Measurements from ENCODE around the gene MRPL46. TPM values are rescaled to one million over a fixed set of nuclear protein-coding genes. Genes with fewer than 3 reads are reported as not detected.

The MRPL46 gene
- total and polyA plus RNA-seq, 2 of the 4 experiments (the other 2 are of a cell fraction) = 14.2 to 24.2 TPM

DNA sequence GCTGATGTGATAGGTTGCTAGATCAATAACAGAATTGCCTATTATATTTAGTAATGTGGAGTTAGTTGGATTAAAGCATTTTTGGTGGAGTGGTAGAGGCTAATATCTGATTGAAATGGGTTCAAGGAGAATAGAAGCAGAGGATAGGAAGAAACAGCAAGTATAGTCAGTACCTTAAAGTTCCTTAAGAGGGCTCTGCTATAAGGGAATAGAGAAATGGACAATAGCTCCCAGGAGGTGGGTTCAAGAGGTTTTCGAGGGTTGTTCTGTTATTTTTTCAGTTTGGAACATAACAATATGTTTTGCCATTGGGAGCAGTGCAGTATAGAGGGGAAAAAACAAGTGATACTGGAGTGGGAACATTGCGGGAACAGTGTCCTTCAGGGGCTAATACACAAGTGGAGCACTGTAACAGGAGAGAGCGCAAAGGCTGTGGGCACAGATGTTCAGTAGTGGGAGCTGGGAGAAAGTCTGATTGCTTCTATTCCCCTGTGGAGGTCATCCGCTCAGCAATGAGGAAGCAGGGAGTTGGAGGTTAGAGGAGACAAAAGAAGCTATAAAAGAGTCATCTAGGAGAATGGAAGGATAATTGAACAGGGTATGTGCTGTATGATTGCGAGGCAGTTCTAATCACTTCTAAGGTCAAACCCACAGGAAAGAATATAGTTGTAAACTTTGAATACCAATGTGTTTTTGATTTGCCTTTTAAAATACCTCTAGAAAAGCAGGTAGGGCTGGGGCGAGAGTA lies 3.6 kb upstream of the MRPL46 start:
- Histone ChIP-seq H3K27me3 (ENCODE audit: control insufficient read depth, insufficient read depth, low read length) (no peaks in the 10 kb centered on the region), H2AK9ac (replicated peaks; ENCODE audit: low read depth, low read length, poor library complexity) (no peak overlapping the region), H2BK120ac (ENCODE audit: low read depth, low read length) (no peak overlapping the region), H3K27ac (ENCODE audit: insufficient read depth, low read length) (no peak overlapping the region), H2AFZ (replicated peaks; ENCODE audit: low read length, poor library complexity) (no peak overlapping the region), H3K4me3 (ENCODE audit: insufficient read depth, low read depth, low read length) (no peak overlapping the region), H3K23ac (ENCODE audit: low read depth, low read length) (no peak overlapping the region), H3K9me3 (ENCODE audit: control insufficient read depth, insufficient read depth, low read length) (no peaks in the 10 kb centered on the region), H3K4ac (ENCODE audit: low read depth, low read length) (no peak overlapping the region), H3K56ac (ENCODE audit: extremely low read depth, insufficient read depth, low read length) (no peak overlapping the region), H2AK5ac (ENCODE audit: low read depth, low read length) (no peak overlapping the region), H3K9me1 (ENCODE audit: insufficient read depth, low read length) (peaks cover 6% of the 10 kb centered on the region; the same call in 1 of the 2 replicates), H2BK20ac (ENCODE audit: low read depth, low read length) (no peak overlapping the region), H3K9ac (ENCODE audit: low read depth, low read length) (no peak overlapping the region), H3K36me3 (ENCODE audit: control insufficient read depth, insufficient read depth, low read length) (peaks cover 17% of the 10 kb centered on the region), H4K8ac (ENCODE audit: low read depth in 2 of 2, low read length in 2 of 2) (no peak overlapping the region), H3K18ac (ENCODE audit: low read depth, low read length) (no peak overlapping the region), H3K4me2 (ENCODE audit: low read depth, low read length) (no peak overlapping the region), H3K4me1 (ENCODE audit: control insufficient read depth, insufficient read depth, low read length) (peaks cover 6% of the 10 kb centered on the region), H4K5ac (ENCODE audit: low read depth, low read length) (no peak overlapping the region), H2BK15ac (ENCODE audit: low read depth, low read length) (no peak overlapping the region), H2BK5ac (ENCODE audit: low read depth, low read length, poor library complexity, severe bottlenecking) (no peak overlapping the region), H3K14ac (replicated peaks; ENCODE audit: low read depth, low read length) (no peak overlapping the region), H3K79me1 (ENCODE audit: low read depth in 1 of 2, low read length in 2 of 2) (peaks cover 28 to 41% of the 10 kb centered on the region in 2 experiments), H4K20me1 (ENCODE audit: insufficient read depth, low read length) (0 out of 2 replicates have a peak, but pooled peaks cover 2% of the 10 kb centered on the region), H4K91ac (ENCODE audit: insufficient read depth, low read depth, low read length) (no peak overlapping the region)
- intact Hi-C loops (cut with micrococcal nuclease) = no loop called here
- no TSS peak for BruUV-seq (replicated peaks)
- no peak for ATAC-seq (ENCODE audit: low read depth)
- dilution Hi-C loops (cut with HindIII; ENCODE audit: low sequenced_read_pairs, unreplicated experiment) = no loop called here
- TF ChIP-seq FOS (IDR thresholded peaks at IDR 0.05; ENCODE audit: low read depth, low read length) (no peak), CEBPB (IDR thresholded peaks at IDR 0.05; ENCODE audit: low read depth, low read length) (no peak), RCOR1 (IDR thresholded peaks at IDR 0.05; ENCODE audit: insufficient replicate concordance, low read length) (no peak), MXI1 (IDR thresholded peaks at IDR 0.05; ENCODE audit: borderline replicate concordance, low read depth, low read length) (no peak), CHD1 (IDR thresholded peaks at IDR 0.05; ENCODE audit: low read depth, low read length) (no peak), RAD21 (IDR thresholded peaks at IDR 0.05; ENCODE audit: low read length) (no peak), NFE2L2 (IDR thresholded peaks at IDR 0.05; ENCODE audit: low read depth, low read length) (no peak), MAZ (IDR thresholded peaks at IDR 0.05; ENCODE audit: borderline replicate concordance, low read depth, low read length) (no peak), MAFK (IDR thresholded peaks at IDR 0.05; ENCODE audit: low read depth, low read length) (no peak), POLR2A (IDR thresholded peaks at IDR 0.05; ENCODE audit: low read depth, low read length) (no peak), SMC3 (IDR thresholded peaks at IDR 0.05; ENCODE audit: low read depth, low read length) (no peak), RFX5 (IDR thresholded peaks at IDR 0.05; ENCODE audit: low read depth, low read length) (no peak), BHLHE40 (IDR thresholded peaks at IDR 0.05; ENCODE audit: low read depth, low read length) (no peak)
- TF ChIP-seq, protein P1, sequence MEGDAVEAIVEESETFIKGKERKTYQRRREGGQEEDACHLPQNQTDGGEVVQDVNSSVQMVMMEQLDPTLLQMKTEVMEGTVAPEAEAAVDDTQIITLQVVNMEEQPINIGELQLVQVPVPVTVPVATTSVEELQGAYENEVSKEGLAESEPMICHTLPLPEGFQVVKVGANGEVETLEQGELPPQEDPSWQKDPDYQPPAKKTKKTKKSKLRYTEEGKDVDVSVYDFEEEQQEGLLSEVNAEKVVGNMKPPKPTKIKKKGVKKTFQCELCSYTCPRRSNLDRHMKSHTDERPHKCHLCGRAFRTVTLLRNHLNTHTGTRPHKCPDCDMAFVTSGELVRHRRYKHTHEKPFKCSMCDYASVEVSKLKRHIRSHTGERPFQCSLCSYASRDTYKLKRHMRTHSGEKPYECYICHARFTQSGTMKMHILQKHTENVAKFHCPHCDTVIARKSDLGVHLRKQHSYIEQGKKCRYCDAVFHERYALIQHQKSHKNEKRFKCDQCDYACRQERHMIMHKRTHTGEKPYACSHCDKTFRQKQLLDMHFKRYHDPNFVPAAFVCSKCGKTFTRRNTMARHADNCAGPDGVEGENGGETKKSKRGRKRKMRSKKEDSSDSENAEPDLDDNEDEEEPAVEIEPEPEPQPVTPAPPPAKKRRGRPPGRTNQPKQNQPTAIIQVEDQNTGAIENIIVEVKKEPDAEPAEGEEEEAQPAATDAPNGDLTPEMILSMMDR (conservative IDR thresholded peaks at IDR 0.05; ENCODE audit: low read depth, low read length) = no peak
- TF ChIP-seq, protein P2, sequence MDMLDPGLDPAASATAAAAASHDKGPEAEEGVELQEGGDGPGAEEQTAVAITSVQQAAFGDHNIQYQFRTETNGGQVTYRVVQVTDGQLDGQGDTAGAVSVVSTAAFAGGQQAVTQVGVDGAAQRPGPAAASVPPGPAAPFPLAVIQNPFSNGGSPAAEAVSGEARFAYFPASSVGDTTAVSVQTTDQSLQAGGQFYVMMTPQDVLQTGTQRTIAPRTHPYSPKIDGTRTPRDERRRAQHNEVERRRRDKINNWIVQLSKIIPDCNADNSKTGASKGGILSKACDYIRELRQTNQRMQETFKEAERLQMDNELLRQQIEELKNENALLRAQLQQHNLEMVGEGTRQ (IDR thresholded peaks at IDR 0.05; ENCODE audit: low read depth, low read length) = no peak
- TF ChIP-seq, protein P3, sequence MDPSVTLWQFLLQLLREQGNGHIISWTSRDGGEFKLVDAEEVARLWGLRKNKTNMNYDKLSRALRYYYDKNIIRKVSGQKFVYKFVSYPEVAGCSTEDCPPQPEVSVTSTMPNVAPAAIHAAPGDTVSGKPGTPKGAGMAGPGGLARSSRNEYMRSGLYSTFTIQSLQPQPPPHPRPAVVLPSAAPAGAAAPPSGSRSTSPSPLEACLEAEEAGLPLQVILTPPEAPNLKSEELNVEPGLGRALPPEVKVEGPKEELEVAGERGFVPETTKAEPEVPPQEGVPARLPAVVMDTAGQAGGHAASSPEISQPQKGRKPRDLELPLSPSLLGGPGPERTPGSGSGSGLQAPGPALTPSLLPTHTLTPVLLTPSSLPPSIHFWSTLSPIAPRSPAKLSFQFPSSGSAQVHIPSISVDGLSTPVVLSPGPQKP (IDR thresholded peaks at IDR 0.05; ENCODE audit: borderline replicate concordance, low read depth, low read length) = no peak
- DNase-seq = no peak
- WGBS, 2 experiments (ENCODE audit: extremely low coverage in 2 of 2, insufficient read length in 1 of 2) = 100% methylated on average over 2 of the region's 6 CpGs; no CpG with 5 or more reads in 1 of the 2 experiments
- ChIA-PET POLR2A (ENCODE audit: unreplicated experiment) (no interaction called here), CTCF (no interaction called here)
- in situ Hi-C loops (cut with MboI; ENCODE audit: low sequenced_read_pairs) = no loop called here
